Breast epithelium (tissue), 3 donors: Measurements from ENCODE around the gene AP1AR.

ENCODE experiments used
- CTCF ChIP-seq, 3 donors: fragments of 450-650 bp; IDR thresholded peaks; one replicate each; pipeline ENCODE4 v1.5.1; 2016 to 2017; ENCODE audit warnings: antibody characterized with exemption in 3 of 3, mild to moderate bottlenecking in 3 of 3, moderate library complexity in 3 of 3
- POLR2A ChIP-seq: fragments of 450-650 bp; IDR thresholded peaks from one replicate; pipeline ENCODE4 v1.6.1; 2016; ENCODE audit warnings: antibody characterized with exemption, mild to moderate bottlenecking, moderate library complexity

GRCh38 chr4:112251019-112251643 is 19.5 kb downstream of the AP1AR start:
- TF ChIP-seq POLR2A (no peak), CTCF (IDR thresholded peaks at IDR 0.05) (no peak)
